ENCODE data around the gene LY86.

Gene LY86

DNA sequence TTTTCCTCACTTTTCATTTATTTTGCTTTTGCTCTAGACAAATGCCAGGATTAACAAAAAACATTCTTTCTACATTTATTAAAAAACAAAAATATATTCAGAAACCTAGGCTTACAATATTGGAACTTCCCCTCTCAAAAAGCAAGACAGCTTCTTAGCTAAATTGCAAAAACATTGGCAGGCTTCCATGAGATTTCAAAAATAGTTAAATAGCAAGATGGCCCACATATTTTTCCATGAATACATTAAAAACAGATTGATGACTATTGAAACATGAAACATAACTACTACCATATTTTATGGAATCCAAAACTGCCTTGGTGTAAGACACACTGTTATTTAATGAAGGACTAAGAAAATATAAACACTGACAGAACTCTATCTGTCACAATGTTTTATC is 92.0 kb downstream of the LY86 start:
- TF ChIP-seq FOXP2 (optimal IDR thresholded peaks at IDR 0.05; ENCODE audit: borderline replicate concordance, extremely low read depth, extremely low read length, insufficient read depth) (no peak), POLR2AphosphoS5 (IDR thresholded peaks at IDR 0.05; ENCODE audit: low read depth, low read length) (no peak), SIN3A (IDR thresholded peaks at IDR 0.05; ENCODE audit: borderline replicate concordance, insufficient read depth, low read length) (no peak), TAF1 (IDR thresholded peaks at IDR 0.05; ENCODE audit: borderline replicate concordance, insufficient read depth, low read length) (no peak)
- TF ChIP-seq, protein P1, sequence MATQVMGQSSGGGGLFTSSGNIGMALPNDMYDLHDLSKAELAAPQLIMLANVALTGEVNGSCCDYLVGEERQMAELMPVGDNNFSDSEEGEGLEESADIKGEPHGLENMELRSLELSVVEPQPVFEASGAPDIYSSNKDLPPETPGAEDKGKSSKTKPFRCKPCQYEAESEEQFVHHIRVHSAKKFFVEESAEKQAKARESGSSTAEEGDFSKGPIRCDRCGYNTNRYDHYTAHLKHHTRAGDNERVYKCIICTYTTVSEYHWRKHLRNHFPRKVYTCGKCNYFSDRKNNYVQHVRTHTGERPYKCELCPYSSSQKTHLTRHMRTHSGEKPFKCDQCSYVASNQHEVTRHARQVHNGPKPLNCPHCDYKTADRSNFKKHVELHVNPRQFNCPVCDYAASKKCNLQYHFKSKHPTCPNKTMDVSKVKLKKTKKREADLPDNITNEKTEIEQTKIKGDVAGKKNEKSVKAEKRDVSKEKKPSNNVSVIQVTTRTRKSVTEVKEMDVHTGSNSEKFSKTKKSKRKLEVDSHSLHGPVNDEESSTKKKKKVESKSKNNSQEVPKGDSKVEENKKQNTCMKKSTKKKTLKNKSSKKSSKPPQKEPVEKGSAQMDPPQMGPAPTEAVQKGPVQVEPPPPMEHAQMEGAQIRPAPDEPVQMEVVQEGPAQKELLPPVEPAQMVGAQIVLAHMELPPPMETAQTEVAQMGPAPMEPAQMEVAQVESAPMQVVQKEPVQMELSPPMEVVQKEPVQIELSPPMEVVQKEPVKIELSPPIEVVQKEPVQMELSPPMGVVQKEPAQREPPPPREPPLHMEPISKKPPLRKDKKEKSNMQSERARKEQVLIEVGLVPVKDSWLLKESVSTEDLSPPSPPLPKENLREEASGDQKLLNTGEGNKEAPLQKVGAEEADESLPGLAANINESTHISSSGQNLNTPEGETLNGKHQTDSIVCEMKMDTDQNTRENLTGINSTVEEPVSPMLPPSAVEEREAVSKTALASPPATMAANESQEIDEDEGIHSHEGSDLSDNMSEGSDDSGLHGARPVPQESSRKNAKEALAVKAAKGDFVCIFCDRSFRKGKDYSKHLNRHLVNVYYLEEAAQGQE (IDR thresholded peaks at IDR 0.05; ENCODE audit: insufficient read depth in 1 of 2, low read depth in 2 of 2, low read length in 2 of 2) = no peak

DNA sequence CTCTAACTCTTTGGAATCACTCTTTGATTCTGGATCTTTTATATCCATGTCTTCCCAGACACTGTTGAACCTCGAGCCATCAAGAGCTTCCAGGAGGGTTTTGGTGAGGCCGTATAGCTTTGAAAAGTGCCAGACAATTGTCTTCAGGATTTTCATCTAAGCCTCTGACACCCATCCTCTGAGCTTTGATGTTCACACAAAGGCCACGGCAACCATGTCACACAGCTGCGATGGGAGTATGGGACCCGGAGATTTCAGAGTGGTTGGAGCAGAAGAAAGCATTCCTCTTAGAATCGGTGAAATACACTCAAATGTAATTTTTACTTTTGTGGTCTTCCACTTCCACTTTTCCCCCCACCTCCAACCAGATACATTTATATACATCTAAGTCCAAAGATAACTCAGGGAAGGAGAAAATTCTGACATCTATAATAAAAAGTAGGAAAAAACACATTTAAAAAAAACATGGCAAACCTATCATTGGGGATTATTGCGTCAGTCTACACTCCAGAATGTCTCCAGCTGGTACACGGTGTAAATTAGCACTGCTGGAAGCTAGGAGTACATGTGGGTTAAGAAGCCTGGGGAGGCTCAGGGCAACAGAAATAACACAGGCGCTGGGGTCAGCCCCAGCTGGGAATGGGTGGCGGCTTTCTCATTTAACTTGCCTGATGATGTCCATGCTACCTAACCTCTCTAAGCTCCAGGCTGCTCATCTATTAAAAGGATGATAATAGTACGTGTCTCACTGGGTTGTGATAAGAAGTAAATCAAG is 92.7 kb downstream of the LY86 start:
- TF ChIP-seq, protein P1 (IDR thresholded peaks at IDR 0.05; ENCODE audit: insufficient read depth in 1 of 2, low read depth in 2 of 2, low read length in 2 of 2) = no peak
- TF ChIP-seq SIN3A (IDR thresholded peaks at IDR 0.05; ENCODE audit: borderline replicate concordance, insufficient read depth, low read length) = no peak
- no peak for TF ChIP-seq POLR2AphosphoS5 (IDR thresholded peaks at IDR 0.05; ENCODE audit: low read depth, low read length)
- TF ChIP-seq FOXP2 (optimal IDR thresholded peaks at IDR 0.05; ENCODE audit: borderline replicate concordance, extremely low read depth, extremely low read length, insufficient read depth) = no peak
- TF ChIP-seq TAF1 (IDR thresholded peaks at IDR 0.05; ENCODE audit: borderline replicate concordance, insufficient read depth, low read length) = no peak

DNA sequence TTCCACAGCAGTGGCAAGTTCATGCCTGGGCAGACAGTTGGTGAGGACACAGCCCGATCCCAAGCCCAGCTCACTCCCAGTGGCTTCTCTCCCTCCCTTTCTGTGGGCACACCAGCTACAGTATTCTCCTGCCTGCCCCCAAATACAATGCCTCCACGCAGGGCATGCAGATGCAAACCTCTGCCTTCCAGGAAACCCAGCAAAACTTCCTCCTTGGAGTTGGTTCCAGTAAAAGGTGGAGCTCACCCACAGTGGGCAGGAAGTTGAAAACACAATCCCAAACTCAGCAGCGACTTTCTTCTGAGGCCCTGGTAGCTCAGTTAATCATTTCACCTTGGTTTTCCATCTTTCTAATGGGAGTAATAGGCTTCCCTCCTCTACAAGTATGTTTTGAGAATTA is 93.7 kb downstream of the LY86 start:
- TF ChIP-seq TAF1 (IDR thresholded peaks at IDR 0.05; ENCODE audit: borderline replicate concordance, insufficient read depth, low read length) (no peak), FOXP2 (optimal IDR thresholded peaks at IDR 0.05; ENCODE audit: borderline replicate concordance, extremely low read depth, extremely low read length, insufficient read depth) (no peak), POLR2AphosphoS5 (IDR thresholded peaks at IDR 0.05; ENCODE audit: low read depth, low read length) (no peak), SIN3A (IDR thresholded peaks at IDR 0.05; ENCODE audit: borderline replicate concordance, insufficient read depth, low read length) (no peak)
- TF ChIP-seq, protein P1 (IDR thresholded peaks at IDR 0.05; ENCODE audit: insufficient read depth in 1 of 2, low read depth in 2 of 2, low read length in 2 of 2) = no peak

DNA sequence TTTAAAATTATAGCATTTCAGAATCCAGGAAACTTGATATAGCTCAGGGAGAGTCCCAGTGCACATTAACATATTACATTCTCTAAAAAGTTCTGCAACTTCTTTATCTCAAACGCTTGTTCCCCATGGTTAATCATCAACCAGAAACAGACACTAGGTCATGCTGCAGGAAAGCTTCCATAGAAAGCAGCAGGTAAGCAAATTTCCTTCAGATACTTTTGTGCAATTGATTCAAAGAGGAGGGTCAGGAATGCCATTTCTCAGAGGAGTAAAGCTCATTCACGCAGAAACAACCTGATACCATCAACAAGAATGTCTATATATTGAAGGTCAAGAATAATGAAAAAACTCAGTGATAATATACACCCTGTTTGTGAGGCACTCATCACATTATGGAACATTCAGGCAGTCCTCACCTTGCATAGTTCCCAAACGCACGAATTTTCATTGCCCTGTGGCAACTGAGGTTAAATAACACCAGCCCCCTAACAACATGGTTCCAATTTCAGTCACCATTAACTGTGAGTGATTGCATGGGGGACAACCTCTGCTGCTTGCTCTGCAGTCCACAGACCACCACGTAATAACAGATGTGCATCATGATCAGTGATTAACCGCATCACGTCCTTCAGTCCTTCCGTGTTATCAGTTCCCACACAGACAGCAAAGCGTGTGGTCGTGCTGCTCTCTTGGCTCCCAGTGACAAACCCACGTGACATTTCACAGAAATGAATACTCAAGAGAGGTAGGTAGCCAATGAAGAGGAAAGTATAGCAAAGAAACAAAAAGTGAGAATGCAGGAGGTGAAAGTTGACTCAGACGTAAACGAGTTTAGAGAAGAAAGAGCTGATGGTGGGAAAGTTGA is 95.7 kb downstream of the LY86 start:
- TF ChIP-seq, protein P1 (IDR thresholded peaks at IDR 0.05; ENCODE audit: insufficient read depth in 1 of 2, low read depth in 2 of 2, low read length in 2 of 2) = no peak
- TF ChIP-seq TAF1 (IDR thresholded peaks at IDR 0.05; ENCODE audit: borderline replicate concordance, insufficient read depth, low read length) = no peak
- no peak for TF ChIP-seq FOXP2 (optimal IDR thresholded peaks at IDR 0.05; ENCODE audit: borderline replicate concordance, extremely low read depth, extremely low read length, insufficient read depth)
- TF ChIP-seq SIN3A (IDR thresholded peaks at IDR 0.05; ENCODE audit: borderline replicate concordance, insufficient read depth, low read length) = no peak
- no peak for TF ChIP-seq POLR2AphosphoS5 (IDR thresholded peaks at IDR 0.05; ENCODE audit: low read depth, low read length)

Data from PFSK-1 (cell line).